ENCODE data around the gene EPHB1. TPM values are rescaled to one million over a fixed set of nuclear protein-coding genes. Genes with fewer than 3 reads are reported as not detected.

EPHB1 gene
- total RNA-seq, 1 experiment from 2014 or later: 2.8 TPM

GRCh38 chr3:134761213-134761612, 33.8 kb upstream of the EPHB1 start:
- H2AK5ac ChIP-seq (ENCODE audit: insufficient read length, low read length): no peak overlapping the region
- no peaks in the 10 kb centered on the region for H4K20me1 ChIP-seq (ENCODE audit: control insufficient read depth, insufficient read depth, insufficient read length)
- Mint-ChIP-seq H3K36me3 (ENCODE audit: insufficient read depth in 1 of 3, low read depth in 3 of 3) (no peaks in the 10 kb centered on the region), H3K27ac (no peak overlapping the region), H3K4me1 (no peaks in the 10 kb centered on the region), H3K4me3 (no peak overlapping the region), H3K9me3 (no peaks in the 10 kb centered on the region; a peak in 1 of 5 replicates), H3K27me3 (ENCODE audit: low read depth) (peaks cover 19% of the 10 kb centered on the region)
- no peak overlapping the region for H2BK20ac ChIP-seq (ENCODE audit: low read depth, low read length, poor library complexity, severe bottlenecking)
- TF ChIP-seq CTCF (conservative IDR thresholded peaks at IDR 0.05): no peak
- no peak overlapping the region for H2BK15ac ChIP-seq (ENCODE audit: low read depth, low read length)
- no peak overlapping the region for H2BK5ac ChIP-seq (ENCODE audit: insufficient read length, low read length)
- H3T11ph ChIP-seq (ENCODE audit: low read length): no peak overlapping the region
- no peaks in the 10 kb centered on the region for H3K79me2 ChIP-seq (ENCODE audit: insufficient read depth, low read length)
- no peak overlapping the region for H2BK12ac ChIP-seq (ENCODE audit: insufficient read length, low read depth, low read length)
- H3K4me1 ChIP-seq (ENCODE audit: insufficient read depth, low read length): no peaks in the 10 kb centered on the region
- DNase-seq: no peak
- H4K5ac ChIP-seq (ENCODE audit: insufficient read length, low read depth, low read length): no peak overlapping the region
- no peak overlapping the region for H3K9ac ChIP-seq (ENCODE audit: extremely low read depth, insufficient read length, low read length)
- no peak overlapping the region for H3K27ac ChIP-seq (ENCODE audit: insufficient read length, low read depth, low read length)
- no peak overlapping the region for H3K4me2 ChIP-seq (ENCODE audit: insufficient read depth, insufficient read length, low read length)
- H3K18ac ChIP-seq (ENCODE audit: insufficient read length, low read depth, low read length): no peak overlapping the region
- H3K4ac ChIP-seq (ENCODE audit: low read depth, low read length): no peak overlapping the region
- no peak overlapping the region for H2BK120ac ChIP-seq (ENCODE audit: low read depth, low read length, poor library complexity, severe bottlenecking)
- H2AFZ ChIP-seq (ENCODE audit: low read length): no peak overlapping the region
- no peaks in the 10 kb centered on the region for H3K79me1 ChIP-seq (ENCODE audit: insufficient read depth, low read depth, low read length, poor library complexity, severe bottlenecking)
- no peaks in the 10 kb centered on the region for H3K27me3 ChIP-seq (ENCODE audit: insufficient read depth, low read length)
- H4K91ac ChIP-seq (ENCODE audit: insufficient read length, low read depth, low read length): no peak overlapping the region
- no peak overlapping the region for H3K14ac ChIP-seq (ENCODE audit: insufficient read depth, low read length)
- no peaks in the 10 kb centered on the region for H3K23me2 ChIP-seq (ENCODE audit: insufficient read length, low read depth, low read length, poor library complexity, severe bottlenecking)
- no peak overlapping the region for H3K56ac ChIP-seq (ENCODE audit: insufficient read length, low read depth, low read length)
- WGBS (ENCODE audit: extremely low coverage, insufficient read length, low lambda C conversion rate): no CpG with 5 or more reads among the region's 8 CpGs
- H3K23ac ChIP-seq (ENCODE audit: insufficient read length, low read depth, low read length): no peak overlapping the region
- H4K8ac ChIP-seq (replicated peaks; ENCODE audit: insufficient read length, low read depth, low read length): no peak overlapping the region
- no peaks in the 10 kb centered on the region for H3K9me3 ChIP-seq (ENCODE audit: control insufficient read depth, low read depth, low read length)

Data from H9 (cell line).